GM10266 (cell line): ENCODE measurements around the gene LRRFIP1.

Source experiments
- DNase-seq: peaks from one replicate; pipeline ENCODE4 v3.0.0; 2012; ENCODE audit errors: extremely low spot score
- TF ChIP-seq, protein P1 (sequence below): IDR thresholded peaks from 2 replicates; pipeline ENCODE4 v1.5.1; 2012; ENCODE audit warnings: mild to moderate bottlenecking, low read depth; ENCODE audit not compliant: control insufficient read depth, insufficient read depth; ENCODE audit errors: missing control alignments

The LRRFIP1 gene

DNA sequence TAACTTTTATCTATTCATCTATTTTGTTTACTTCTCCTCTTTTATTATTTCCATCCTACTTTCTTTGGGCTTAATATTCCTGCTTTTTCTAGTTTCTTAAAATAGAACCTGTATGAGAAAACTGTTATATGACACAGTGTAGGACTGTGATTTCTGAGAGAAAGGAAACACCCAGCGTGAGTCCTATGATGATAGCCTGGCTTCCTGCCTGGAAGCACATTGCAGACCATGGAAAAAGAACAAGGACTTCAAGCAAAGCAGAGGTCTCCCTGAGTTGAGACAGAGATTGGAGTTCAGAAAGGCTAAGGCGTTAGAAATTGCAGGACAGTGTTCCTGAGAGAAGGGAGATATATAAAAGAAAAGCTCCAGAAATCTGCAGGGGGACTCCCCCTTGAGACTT, 178.9 kb downstream of the LRRFIP1 start:
- TF ChIP-seq, protein P1, sequence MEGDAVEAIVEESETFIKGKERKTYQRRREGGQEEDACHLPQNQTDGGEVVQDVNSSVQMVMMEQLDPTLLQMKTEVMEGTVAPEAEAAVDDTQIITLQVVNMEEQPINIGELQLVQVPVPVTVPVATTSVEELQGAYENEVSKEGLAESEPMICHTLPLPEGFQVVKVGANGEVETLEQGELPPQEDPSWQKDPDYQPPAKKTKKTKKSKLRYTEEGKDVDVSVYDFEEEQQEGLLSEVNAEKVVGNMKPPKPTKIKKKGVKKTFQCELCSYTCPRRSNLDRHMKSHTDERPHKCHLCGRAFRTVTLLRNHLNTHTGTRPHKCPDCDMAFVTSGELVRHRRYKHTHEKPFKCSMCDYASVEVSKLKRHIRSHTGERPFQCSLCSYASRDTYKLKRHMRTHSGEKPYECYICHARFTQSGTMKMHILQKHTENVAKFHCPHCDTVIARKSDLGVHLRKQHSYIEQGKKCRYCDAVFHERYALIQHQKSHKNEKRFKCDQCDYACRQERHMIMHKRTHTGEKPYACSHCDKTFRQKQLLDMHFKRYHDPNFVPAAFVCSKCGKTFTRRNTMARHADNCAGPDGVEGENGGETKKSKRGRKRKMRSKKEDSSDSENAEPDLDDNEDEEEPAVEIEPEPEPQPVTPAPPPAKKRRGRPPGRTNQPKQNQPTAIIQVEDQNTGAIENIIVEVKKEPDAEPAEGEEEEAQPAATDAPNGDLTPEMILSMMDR: no peak
- no peak for DNase-seq

DNA sequence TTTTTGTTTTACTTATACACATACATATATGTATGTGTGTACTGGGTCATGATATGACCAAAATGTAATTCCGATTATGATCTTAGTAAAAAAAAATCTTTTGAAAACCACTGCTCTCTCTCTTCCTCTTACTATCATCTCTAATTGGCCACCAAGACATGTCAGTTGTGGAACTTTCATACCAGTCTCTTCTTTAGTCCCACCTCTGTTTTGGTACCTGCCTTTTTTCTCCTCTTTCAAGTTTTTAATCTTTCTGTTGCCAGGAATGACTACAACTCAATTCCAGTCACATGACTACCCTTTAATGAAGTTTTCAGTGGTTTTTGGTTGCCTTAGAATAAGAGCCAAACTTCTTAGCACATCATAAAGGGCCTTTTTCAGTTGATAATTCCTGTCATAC, 188.2 kb downstream of the LRRFIP1 start:
- no peak for DNase-seq
- TF ChIP-seq, protein P1: no peak

DNA sequence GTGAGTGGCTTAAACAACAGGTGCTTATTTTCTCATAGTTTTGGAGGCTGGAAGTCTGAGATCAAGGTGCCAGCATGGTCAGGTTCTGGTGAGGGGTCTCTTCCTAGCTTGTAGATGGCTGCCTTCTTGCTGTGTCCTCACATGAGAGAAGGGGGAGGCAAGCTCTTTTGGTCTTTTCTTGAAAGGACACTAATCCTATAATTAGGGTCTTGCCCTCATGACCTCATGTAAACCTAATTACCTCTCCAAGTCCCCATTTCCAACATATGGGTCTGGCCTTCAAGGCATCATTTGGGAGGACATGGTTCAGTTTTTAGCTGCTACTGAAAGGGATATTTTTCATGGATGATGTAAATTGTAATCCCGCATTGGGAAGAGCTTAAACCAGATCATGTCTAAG, 189.1 kb downstream of the LRRFIP1 start:
- no peak for DNase-seq
- TF ChIP-seq, protein P1: no peak

DNA sequence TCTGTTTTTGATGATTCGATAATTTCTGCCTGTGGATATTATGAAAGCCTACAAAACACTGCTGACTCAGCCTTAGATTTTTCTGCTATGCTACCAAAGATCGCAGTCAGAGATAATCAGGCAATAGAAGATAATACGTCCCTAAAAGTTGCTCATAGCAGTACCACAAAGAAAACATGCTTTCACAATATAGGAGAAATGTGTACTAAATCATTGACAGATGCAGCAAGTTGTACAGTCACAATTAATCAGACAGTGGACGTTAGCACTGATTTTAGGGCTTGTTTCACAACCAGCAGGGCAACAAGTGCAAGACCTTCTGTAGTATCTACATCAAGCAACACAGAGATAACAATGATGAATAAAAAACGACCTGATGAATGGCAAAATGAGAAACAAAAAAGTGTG, 190.7 kb downstream of the LRRFIP1 start:
- TF ChIP-seq, protein P1: no peak
- DNase-seq: no peak

DNA sequence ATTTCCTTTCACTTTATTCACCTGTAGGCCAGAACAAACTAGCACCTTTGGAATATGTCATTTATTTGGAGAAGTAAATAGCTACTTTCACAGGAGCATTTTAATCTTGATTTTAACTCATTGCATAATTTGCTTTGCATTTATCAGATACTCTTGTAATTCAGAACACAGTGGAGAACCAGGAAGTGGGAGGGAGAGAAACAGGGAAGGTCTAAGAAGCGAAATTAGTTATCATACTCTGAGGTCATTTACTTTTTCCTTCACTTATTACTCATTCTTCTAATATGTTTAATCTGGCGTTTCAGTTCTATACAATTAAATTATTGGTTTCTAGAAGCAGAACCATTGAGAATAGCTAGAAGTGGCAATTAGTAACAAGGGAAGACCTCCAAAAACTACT, 191.8 kb downstream of the LRRFIP1 start:
- TF ChIP-seq, protein P1: no peak
- DNase-seq: no peak

DNA sequence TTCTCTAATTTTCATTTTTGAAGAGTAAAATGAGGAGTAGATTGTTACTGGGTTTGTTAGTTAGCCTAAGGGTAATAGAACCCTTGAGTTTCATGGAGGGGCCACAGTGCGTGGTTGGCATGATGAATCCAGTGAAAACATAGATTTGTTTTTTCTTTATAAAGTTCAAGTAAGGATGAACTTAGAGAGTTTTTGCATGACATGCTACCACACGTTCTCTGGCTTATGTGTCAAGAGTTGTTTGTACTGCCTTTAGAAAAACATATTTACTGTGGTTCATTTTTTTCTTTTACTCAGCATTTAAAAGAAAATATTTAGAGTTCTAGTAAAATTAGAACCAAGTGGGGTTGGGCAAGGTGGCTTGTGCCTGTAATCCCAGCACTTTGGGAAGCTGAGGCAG, 193.0 kb downstream of the LRRFIP1 start:
- DNase-seq: no peak
- TF ChIP-seq, protein P1: no peak

DNA sequence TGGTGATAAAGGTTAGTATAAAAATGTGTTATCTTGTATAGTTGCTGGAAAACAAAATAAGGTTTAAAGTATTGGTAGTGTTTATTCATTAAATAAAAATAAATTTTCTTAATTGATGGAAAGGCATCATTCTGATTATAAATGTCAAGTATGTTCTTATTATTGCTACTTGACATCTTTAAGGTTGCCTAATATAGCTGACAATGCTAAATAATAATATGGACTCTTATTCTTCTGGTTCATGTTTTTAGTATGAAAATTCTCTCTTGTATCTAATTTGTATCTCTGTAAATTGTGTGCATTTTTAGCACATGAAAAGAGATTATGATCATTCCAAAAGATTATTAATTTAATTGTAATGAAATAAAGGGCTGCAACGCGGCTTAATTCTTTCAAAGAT, 196.2 kb downstream of the LRRFIP1 start:
- TF ChIP-seq, protein P1: no peak
- DNase-seq: no peak
